ENCODE measurements around the gene CAMK2B.

Gene CAMK2B

GRCh38 chr7:44325201-44325671 lies at the start of gene CAMK2B:
Gene CAMK2B, minus strand, starts transcription at chr7:44325594. Its CDS starts 173 bp downstream, at chr7:44325421.
- no peak for DNase-seq (ENCODE audit: extremely low read depth in 1 of 2, low read depth in 1 of 2)

GRCh38 chr7:44374007-44374763 lies 48.8 kb upstream of the CAMK2B start:
- no peak for DNase-seq (ENCODE audit: extremely low read depth in 1 of 2, low read depth in 1 of 2)

GRCh38 chr7:44373418-44373740 lies 48.0 kb upstream of the CAMK2B start:
- DNase-seq (ENCODE audit: extremely low read depth in 1 of 2, low read depth in 1 of 2): no peak

GRCh38 chr7:44372560-44373417 lies 47.4 kb upstream of the CAMK2B start:
- no peak for DNase-seq (ENCODE audit: extremely low read depth in 1 of 2, low read depth in 1 of 2)

- no peak for DNase-seq (ENCODE audit: extremely low read depth in 1 of 2, low read depth in 1 of 2)
Measured at GRCh38 chr7:44368885-44369284, 43.5 kb upstream of the CAMK2B start.

- no peak for DNase-seq (ENCODE audit: extremely low read depth in 1 of 2, low read depth in 1 of 2)
Measured at GRCh38 chr7:44368455-44368854, 43.1 kb upstream of the CAMK2B start.

- DNase-seq (ENCODE audit: extremely low read depth in 1 of 2, low read depth in 1 of 2): no peak
Measured at GRCh38 chr7:44367475-44368043, 42.2 kb upstream of the CAMK2B start.

GRCh38 chr7:44366986-44367385 lies 41.6 kb upstream of the CAMK2B start:
- no peak for DNase-seq (ENCODE audit: extremely low read depth in 1 of 2, low read depth in 1 of 2)

- DNase-seq (ENCODE audit: extremely low read depth in 1 of 2, low read depth in 1 of 2): no peak
Measured at GRCh38 chr7:44353668-44354067, 28.3 kb upstream of the CAMK2B start.

GRCh38 chr7:44348851-44349781 lies 23.7 kb upstream of the CAMK2B start:
- DNase-seq (ENCODE audit: extremely low read depth in 1 of 2, low read depth in 1 of 2): no peak

GRCh38 chr7:44348300-44348699 lies 22.9 kb upstream of the CAMK2B start:
- no peak for DNase-seq (ENCODE audit: extremely low read depth in 1 of 2, low read depth in 1 of 2)

- DNase-seq (ENCODE audit: extremely low read depth in 1 of 2, low read depth in 1 of 2): no peak
Measured at GRCh38 chr7:44347546-44348114, 22.2 kb upstream of the CAMK2B start.

GRCh38 chr7:44346063-44346462 lies 20.7 kb upstream of the CAMK2B start:
- DNase-seq (ENCODE audit: extremely low read depth in 1 of 2, low read depth in 1 of 2): no peak

- DNase-seq (ENCODE audit: extremely low read depth in 1 of 2, low read depth in 1 of 2): no peak
Measured at GRCh38 chr7:44341401-44341800, 16.0 kb upstream of the CAMK2B start.

- DNase-seq (ENCODE audit: extremely low read depth in 1 of 2, low read depth in 1 of 2): no peak
Measured at GRCh38 chr7:44338600-44338999, 13.2 kb upstream of the CAMK2B start.

- no peak for DNase-seq (ENCODE audit: extremely low read depth in 1 of 2, low read depth in 1 of 2)
Measured at GRCh38 chr7:44336491-44336890, 11.1 kb upstream of the CAMK2B start.

GRCh38 chr7:44335184-44335583 lies 9.8 kb upstream of the CAMK2B start:
- no peak for DNase-seq (ENCODE audit: extremely low read depth in 1 of 2, low read depth in 1 of 2)

- DNase-seq (ENCODE audit: extremely low read depth in 1 of 2, low read depth in 1 of 2): no peak
Measured at GRCh38 chr7:44334734-44335097, 9.3 kb upstream of the CAMK2B start.

GRCh38 chr7:44333911-44334733 lies 8.7 kb upstream of the CAMK2B start:
- DNase-seq (ENCODE audit: extremely low read depth in 1 of 2, low read depth in 1 of 2): no peak

GRCh38 chr7:44331682-44332081 lies 6.3 kb upstream of the CAMK2B start:
- DNase-seq (ENCODE audit: extremely low read depth in 1 of 2, low read depth in 1 of 2): no peak
